DMS 273 (cell line): ENCODE measurements around the gene ZNF17.

ENCODE experiments used
- DNase-seq: peaks from one replicate; lab custom pipeline; 2025; ENCODE audit not compliant: unreplicated experiment; lab: John Stamatoyannopoulos, UW

ZNF17 gene

DNA sequence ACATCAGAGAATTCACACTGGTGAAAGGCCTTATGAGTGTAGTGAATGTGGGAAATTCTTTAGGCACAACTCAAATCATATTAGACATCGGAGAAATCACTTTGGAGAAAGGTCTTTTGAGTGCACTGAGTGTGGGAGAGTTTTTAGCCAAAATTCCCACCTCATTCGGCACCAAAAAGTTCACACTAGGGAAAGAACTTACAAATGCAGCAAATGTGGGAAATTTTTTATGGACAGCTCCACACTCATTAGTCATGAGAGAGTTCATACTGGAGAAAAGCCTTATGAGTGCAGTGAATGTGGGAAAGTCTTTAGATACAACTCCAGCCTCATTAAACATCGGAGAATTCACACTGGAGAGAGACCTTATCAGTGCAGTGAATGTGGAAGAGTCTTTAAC, 10.1 kb downstream of the ZNF17 start:
- DNase-seq: no peak

DNA sequence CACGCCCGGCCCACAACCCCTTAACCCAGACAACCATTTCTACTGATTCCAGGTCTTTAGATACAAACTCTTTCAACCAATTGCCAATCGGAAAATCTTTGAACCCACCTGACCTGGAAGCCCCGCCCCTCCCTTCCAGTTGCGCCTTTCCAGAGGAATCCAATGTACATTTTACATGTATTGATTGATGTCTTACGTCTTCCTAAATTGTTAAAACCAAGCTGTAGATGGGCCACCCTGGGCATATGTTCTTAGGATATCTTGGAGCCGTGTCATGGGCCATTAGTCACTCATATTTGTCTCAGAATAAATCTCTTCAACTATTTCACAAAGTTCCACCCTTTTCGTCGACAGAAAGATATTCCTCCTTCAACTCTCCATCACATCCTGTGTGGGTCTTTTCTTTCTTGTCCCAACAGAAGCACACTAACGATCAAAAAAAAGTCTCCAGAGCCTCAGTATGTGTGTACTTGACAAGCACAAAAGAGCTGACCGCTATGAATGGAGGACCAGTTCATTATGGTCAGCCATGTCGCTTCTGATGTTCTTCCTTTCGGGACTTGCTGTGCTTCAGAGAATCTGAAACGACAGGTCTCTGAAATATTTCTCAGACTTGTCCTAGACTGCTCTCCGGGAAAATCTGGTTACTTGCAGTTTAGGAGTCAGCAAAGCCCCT, 23.6 kb downstream of the ZNF17 start:
- peak; percentile 44 for DNase-seq

GRCh38 chr19:57435062-57435978, 24.4 kb downstream of the ZNF17 start, which contains the start of gene ZNF749:
TSS of gene ZNF749 (plus strand) at chr19:57435325. CDS start at chr19:57435579, 254 bp downstream.
- DNase-seq: peak; percentile 99

DNA sequence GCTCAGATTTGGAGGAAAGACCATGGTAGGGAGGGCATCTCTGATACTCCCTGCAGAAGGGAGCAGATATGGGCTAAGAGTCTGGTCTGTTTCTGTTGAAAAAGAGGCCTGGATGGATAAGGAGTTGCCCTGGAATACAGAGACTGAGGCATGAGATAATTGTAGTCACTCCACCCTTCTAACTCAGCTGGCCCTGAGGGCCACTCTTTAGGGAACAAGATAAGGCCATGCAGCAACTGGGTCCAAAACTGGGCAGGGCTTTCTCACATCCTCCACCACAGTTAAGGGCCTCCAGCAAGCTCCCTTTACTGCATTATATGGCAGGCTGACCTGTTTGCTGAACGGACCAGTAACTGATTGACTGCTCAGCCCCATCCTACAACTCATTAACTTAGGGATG, 25.5 kb downstream of the ZNF17 start:
- no peak for DNase-seq

- DNase-seq: no peak
Measured at GRCh38 chr19:57437931-57438330, 27.0 kb downstream of the ZNF17 start.

GRCh38 chr19:57438925-57439324, 28.0 kb downstream of the ZNF17 start:
- no peak for DNase-seq

DNA sequence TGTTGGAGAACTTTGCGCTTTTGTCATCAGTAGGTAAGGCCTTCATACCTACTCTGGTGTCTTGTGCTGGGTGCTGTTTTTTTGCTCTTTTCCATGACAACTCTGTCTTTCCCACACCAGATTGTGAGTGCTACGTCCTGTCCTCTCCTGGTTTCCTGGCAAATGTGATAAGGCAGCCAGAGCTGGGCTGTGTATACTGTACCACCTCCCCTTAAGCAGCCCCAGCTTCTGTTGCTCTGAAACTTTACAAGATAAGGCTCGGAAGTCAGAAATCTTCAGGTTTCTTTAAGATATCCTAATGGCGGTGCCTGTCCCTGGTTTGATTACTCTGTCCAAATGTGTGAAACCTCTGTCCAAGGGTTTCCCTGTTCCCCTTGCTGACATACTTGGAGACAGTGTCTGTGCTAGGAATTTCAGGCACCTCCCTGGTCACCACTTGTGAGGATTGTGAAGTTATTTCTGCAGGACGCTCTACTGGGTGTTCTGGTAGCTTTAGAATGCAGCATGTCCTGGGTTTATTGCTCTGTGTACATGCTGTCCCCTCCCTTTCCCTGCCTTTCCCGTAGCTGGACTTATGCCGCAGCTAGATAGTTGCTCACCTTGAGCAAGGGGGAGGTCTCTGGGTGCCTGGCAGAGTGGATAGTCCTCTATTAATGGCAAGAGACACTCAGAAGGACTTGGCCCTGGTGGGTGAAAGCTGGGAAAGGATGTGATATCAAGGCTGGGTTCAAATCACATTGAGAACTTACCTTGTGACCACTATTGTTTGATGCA, 31.2 kb downstream of the ZNF17 start:
- no peak for DNase-seq

DNA sequence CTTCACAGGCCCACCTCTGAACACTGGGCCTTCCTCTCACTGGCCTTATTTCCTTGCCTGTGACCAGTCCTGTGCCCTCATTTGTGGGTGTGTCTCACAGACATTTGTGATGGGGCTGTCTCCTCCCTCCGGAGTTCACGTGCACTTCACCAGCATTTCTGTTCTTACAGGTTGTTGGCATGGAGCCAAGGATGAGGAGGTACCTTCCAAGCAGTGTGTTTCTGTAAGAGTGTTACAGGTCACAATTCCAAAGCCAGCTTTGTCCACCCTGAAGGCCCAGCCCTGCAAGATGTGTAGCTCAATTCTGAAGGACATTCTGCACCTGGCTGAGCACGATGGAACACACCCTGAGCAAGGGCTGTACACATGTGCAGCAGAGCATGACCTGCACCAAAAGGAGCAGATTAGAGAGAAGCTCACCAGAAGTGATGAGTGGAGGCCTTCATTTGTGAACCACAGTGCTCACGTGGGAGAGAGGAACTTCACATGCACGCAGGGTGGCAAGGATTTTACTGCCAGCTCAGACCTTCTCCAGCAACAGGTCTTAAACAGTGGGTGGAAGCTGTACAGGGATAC, 32.2 kb downstream of the ZNF17 start:
- peak; percentile 15 for DNase-seq

DNA sequence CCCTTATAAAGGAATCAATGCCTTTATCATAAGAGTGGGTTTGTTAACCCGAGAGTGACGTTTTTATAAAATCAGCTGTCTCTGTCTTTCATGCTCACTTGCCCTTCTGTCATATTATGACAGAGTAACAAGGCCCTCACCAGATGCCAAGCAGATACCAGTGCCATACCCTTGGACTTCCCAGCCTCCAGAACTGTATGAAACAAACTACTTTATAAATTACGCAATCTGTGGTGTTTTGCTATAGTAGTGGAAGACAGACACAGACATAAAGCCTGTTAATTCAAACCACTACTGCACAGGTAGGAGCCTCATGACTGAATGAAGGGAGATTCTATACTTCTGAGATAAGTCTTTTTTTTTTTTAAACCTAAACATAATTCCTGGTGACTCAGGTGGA, 41.3 kb downstream of the ZNF17 start:
- no peak for DNase-seq

- DNase-seq: peak; percentile 74
Measured at GRCh38 chr19:57465680-57466381, 54.9 kb downstream of the ZNF17 start.

- no peak for DNase-seq
Measured at GRCh38 chr19:57466489-57466888, 55.5 kb downstream of the ZNF17 start.
